Adrenal gland (tissue), 5 donors: ENCODE results near the gene GPR65.

ENCODE experiments used
- CTCF ChIP-seq, 6 experiments: fragments of 450-650 bp in 4 of 6; fragments of 200-600 bp in 2 of 6; sonication (generic) in 1 of 6; IDR thresholded peaks; 1 replicate in 5 of 6; 2 replicates in 1 of 6; pipeline versions ENCODE4 v1.5.1 to v1.8.0; 2016 to 2021; ENCODE audit warnings: antibody characterized with exemption in 6 of 6, mild to moderate bottlenecking in 2 of 6, moderate library complexity in 1 of 6
- POLR2A ChIP-seq, 2 donors: fragments of 450-650 bp; IDR thresholded peaks; one replicate each; pipeline ENCODE4 v1.6.1; 2017; ENCODE audit warnings: antibody characterized with exemption in 2 of 2, mild to moderate bottlenecking in 2 of 2, moderate library complexity in 1 of 2
- donor health status: DM: no; HTN: no; CAD: no.

GRCh38 chr14:88045705-88046104, 40.8 kb downstream of the GPR65 start:
- TF ChIP-seq CTCF (IDR thresholded peaks at IDR 0.05) (no peak), POLR2A (IDR thresholded peaks at IDR 0.05) (no peak)
